HEK293 (cell line): ENCODE results near the gene PPFIBP1.

ENCODE experiments used
- ATF2 ChIP-seq: fragments of 450-650 bp; formaldehyde crosslinking; IDR thresholded peaks from 2 replicates; pipeline ENCODE4 v1.5.1; 2016; ENCODE audit warnings: missing biosample characterization, missing genetic modification characterization, low read depth
- HOXA7 ChIP-seq: sonication (generic); formaldehyde crosslinking; IDR thresholded peaks from 2 replicates; pipeline ENCODE4 v1.8.1; 2022; ENCODE audit warnings: missing genetic modification reagents, borderline replicate concordance
- INSM2 ChIP-seq: fragments of 450-650 bp; formaldehyde crosslinking; IDR thresholded peaks from 2 replicates; pipeline ENCODE4 v1.5.1; 2016; ENCODE audit warnings: missing biosample characterization, missing genetic modification characterization
- KLF9 ChIP-seq: fragments of 450-650 bp; formaldehyde crosslinking; IDR thresholded peaks from 2 replicates; pipeline ENCODE4 v1.5.1; 2016; ENCODE audit warnings: missing biosample characterization, missing genetic modification characterization, low read depth
- REPIN1 ChIP-seq: fragments of 450-650 bp; formaldehyde crosslinking; IDR thresholded peaks from 2 replicates; pipeline ENCODE4 v1.5.1; 2017; ENCODE audit warnings: missing biosample characterization, missing genetic modification characterization, low read depth
- SALL2 ChIP-seq: fragments of 450-650 bp; formaldehyde crosslinking; IDR thresholded peaks from 2 replicates; pipeline ENCODE4 v1.5.0; 2017; ENCODE audit warnings: missing biosample characterization, mild to moderate bottlenecking, missing genetic modification characterization, borderline replicate concordance
- SCRT2 ChIP-seq: fragments of 450-650 bp; formaldehyde crosslinking; IDR thresholded peaks from 2 replicates; pipeline ENCODE4 v1.5.1; 2016; ENCODE audit warnings: missing biosample characterization, missing genetic modification characterization
- ZBTB11 ChIP-seq: fragments of 450-650 bp; formaldehyde crosslinking; conservative IDR thresholded peaks from 2 replicates; pipeline ENCODE4 v1.5.1; 2016; ENCODE audit warnings: low read depth, missing biosample characterization, missing genetic modification characterization
- ZBTB7A ChIP-seq: fragments of 450-650 bp; formaldehyde crosslinking; IDR thresholded peaks from 2 replicates; pipeline ENCODE4 v1.5.1; 2016; ENCODE audit warnings: low read depth, missing biosample characterization, missing genetic modification characterization
- ZBTB8A ChIP-seq: fragments of 450-650 bp; formaldehyde crosslinking; IDR thresholded peaks from 2 replicates; pipeline ENCODE4 v1.5.1; 2016; ENCODE audit warnings: missing biosample characterization, missing genetic modification characterization
- ZIC2 ChIP-seq: fragments of 450-650 bp; formaldehyde crosslinking; IDR thresholded peaks from 2 replicates; pipeline ENCODE4 v1.5.1; 2016; ENCODE audit warnings: missing biosample characterization, missing genetic modification characterization
- ZNF24 ChIP-seq: fragments of 450-650 bp; formaldehyde crosslinking; IDR thresholded peaks from 2 replicates; pipeline ENCODE4 v1.5.1; 2016; ENCODE audit warnings: missing biosample characterization, missing genetic modification characterization
- ZNF341 ChIP-seq: fragments of 450-650 bp; formaldehyde crosslinking; IDR thresholded peaks from 2 replicates; pipeline ENCODE4; 2016; ENCODE audit warnings: low read depth, missing biosample characterization, missing genetic modification characterization
- ZNF398 ChIP-seq: fragments of 450-650 bp; formaldehyde crosslinking; IDR thresholded peaks from 2 replicates; pipeline ENCODE4 v1.5.1; 2017; ENCODE audit warnings: missing biosample characterization, missing genetic modification characterization
- ZNF488 ChIP-seq: fragments of 450-650 bp; formaldehyde crosslinking; IDR thresholded peaks from 2 replicates; pipeline ENCODE4 v1.5.1; 2016; ENCODE audit warnings: missing biosample characterization, missing genetic modification characterization
- ZNF514 ChIP-seq: fragments of 450-650 bp; formaldehyde crosslinking; IDR thresholded peaks from 2 replicates; pipeline ENCODE4 v1.5.1; 2016; ENCODE audit warnings: missing biosample characterization, missing genetic modification characterization
- ZNF549 ChIP-seq: fragments of 450-650 bp; IDR thresholded peaks from 2 replicates; pipeline ENCODE4 v1.5.1; 2018; ENCODE audit warnings: missing biosample characterization, missing genetic modification characterization, mild to moderate bottlenecking, inconsistent platforms, moderate library complexity
- ZNF621 ChIP-seq: fragments of 450-650 bp; formaldehyde crosslinking; IDR thresholded peaks from 2 replicates; pipeline ENCODE4 v1.5.1; 2017; ENCODE audit warnings: missing biosample characterization, missing genetic modification characterization
- ZNF623 ChIP-seq: fragments of 450-650 bp; formaldehyde crosslinking; IDR thresholded peaks from 2 replicates; pipeline ENCODE4 v1.5.1; 2016; ENCODE audit warnings: missing biosample characterization, missing genetic modification characterization
- ZNF624 ChIP-seq: fragments of 450-650 bp; formaldehyde crosslinking; IDR thresholded peaks from 2 replicates; pipeline ENCODE4 v1.5.1; 2017; ENCODE audit warnings: missing biosample characterization, missing genetic modification characterization
- ZNF626 ChIP-seq: fragments of 450-650 bp; sonication (Bioruptor Pico); formaldehyde crosslinking; IDR thresholded peaks from 2 replicates; pipeline ENCODE4 v1.5.1; 2018; ENCODE audit warnings: missing biosample characterization, missing genetic modification characterization, inconsistent platforms
- ZNF629 ChIP-seq: fragments of 450-650 bp; formaldehyde crosslinking; IDR thresholded peaks from 2 replicates; pipeline ENCODE4 v1.5.1; 2017; ENCODE audit warnings: missing biosample characterization, missing genetic modification characterization
- ZNF660 ChIP-seq: fragments of 450-650 bp; IDR thresholded peaks from 2 replicates; pipeline ENCODE4 v1.5.1; 2018; ENCODE audit warnings: missing biosample characterization, mild to moderate bottlenecking, missing genetic modification characterization
- ZNF677 ChIP-seq: fragments of 450-650 bp; IDR thresholded peaks from 2 replicates; pipeline ENCODE4 v1.5.0; 2018; ENCODE audit warnings: missing biosample characterization, mild to moderate bottlenecking, missing genetic modification characterization, moderate library complexity
- ZNF785 ChIP-seq: fragments of 450-650 bp; formaldehyde crosslinking; IDR thresholded peaks from 2 replicates; pipeline ENCODE4 v1.5.1; 2016; ENCODE audit warnings: missing biosample characterization, missing genetic modification characterization
- ZSCAN4 ChIP-seq: fragments of 450-650 bp; formaldehyde crosslinking; IDR thresholded peaks from 2 replicates; pipeline ENCODE4 v1.5.1; 2017; ENCODE audit warnings: missing biosample characterization, missing genetic modification characterization

PPFIBP1 gene

GRCh38 chr12:27710592-27711316, 186.7 kb downstream of the PPFIBP1 start, which contains the start of gene MRPS35 (continued):
- TF ChIP-seq ZBTB7A (tag by site-specific recombination) (no peak), ZNF341 (tag by site-specific recombination) (peak; percentile 77), REPIN1 (tag by site-specific recombination) (peak; percentile 71; the same call in 1 of the 2 replicates), ZNF785 (tag by site-specific recombination) (peak; percentile 40; the same call in 1 of the 2 replicates), ZNF24 (tag by site-specific recombination) (peak; percentile 74; the same call in 1 of the 2 replicates), ZNF621 (no peak), SCRT2 (tag by site-specific recombination) (no peak), ZBTB8A (tag by site-specific recombination) (peak; percentile 71), ZSCAN4 (no peak; the same call in none of the 2 replicates), ZNF623 (tag by site-specific recombination) (peak; percentile 30; the same call in 1 of the 2 replicates), ZNF549 (no peak), HOXA7 (CRISPR knock-in tag) (no peak), SALL2 (no peak), ZIC2 (peak; percentile 59), ZNF514 (tag by site-specific recombination) (no peak), ZNF488 (tag by site-specific recombination) (0 out of 2 replicates have a peak, but pooled peaks have one; percentile 15), ZBTB11 (tag by site-specific recombination) (peak; percentile 63), ZNF626 (tag by site-specific recombination) (no peak), ZNF660 (tag by site-specific recombination) (no peak; the same call in 1 of the 2 replicates), INSM2 (tag by site-specific recombination) (peak; percentile 73), ZNF677 (tag by site-specific recombination) (0 out of 2 replicates have a peak, but pooled peaks have one; percentile 8), ZNF624 (tag by site-specific recombination) (no peak), ZNF398 (tag by site-specific recombination) (no peak), ATF2 (tag by site-specific recombination) (no peak), ZNF629 (tag by site-specific recombination) (peak; percentile 74), KLF9 (peak; percentile 67)
